Transverse colon (tissue), 3 donors: ENCODE data around the gene MRC1.

Experiments used
- EP300 ChIP-seq: sonication (generic); formaldehyde crosslinking; IDR thresholded peaks from one replicate; pipeline ENCODE4 v1.6.1; 2017; ENCODE audit warnings: antibody characterized with exemption, low read depth
- POLR2A ChIP-seq: fragments of 450-650 bp; IDR thresholded peaks from one replicate; pipeline ENCODE4 v1.6.1; 2016; ENCODE audit warnings: antibody characterized with exemption, mild to moderate bottlenecking, moderate library complexity
- TF ChIP-seq, protein P1 (sequence below), 5 experiments: fragments of 200-600 bp in 3 of 5; fragments of 450-650 bp in 2 of 5; sonication (generic) in 3 of 5; IDR thresholded peaks; 1 replicate in 2 of 5; 2 replicates in 3 of 5; pipeline ENCODE4 v1.5.1; 2016 to 2017; ENCODE audit warnings: antibody characterized with exemption in 5 of 5, inconsistent platforms in 3 of 5, mild to moderate bottlenecking in 2 of 5, moderate library complexity in 1 of 5

DNA sequence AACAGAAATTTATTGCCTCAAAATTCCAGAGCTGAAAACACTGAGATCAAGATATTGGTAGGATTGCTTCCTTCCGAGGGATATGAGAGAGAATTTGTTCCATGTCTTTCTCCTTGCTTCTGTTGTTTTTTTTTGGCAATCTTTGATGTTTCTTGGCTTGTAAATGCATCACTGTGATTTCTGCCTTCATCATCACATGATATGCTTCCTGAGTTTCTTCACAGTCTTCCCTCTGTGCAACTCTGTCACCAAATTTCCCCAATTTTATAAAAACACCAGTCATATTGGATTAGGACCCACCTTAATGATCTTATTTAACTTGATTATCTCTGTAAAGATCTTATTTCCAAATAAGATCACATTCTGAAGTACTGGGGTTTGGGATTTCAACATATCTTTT lies 42.4 kb upstream of the MRC1 start:
- TF ChIP-seq EP300: no peak
- TF ChIP-seq, protein P1, sequence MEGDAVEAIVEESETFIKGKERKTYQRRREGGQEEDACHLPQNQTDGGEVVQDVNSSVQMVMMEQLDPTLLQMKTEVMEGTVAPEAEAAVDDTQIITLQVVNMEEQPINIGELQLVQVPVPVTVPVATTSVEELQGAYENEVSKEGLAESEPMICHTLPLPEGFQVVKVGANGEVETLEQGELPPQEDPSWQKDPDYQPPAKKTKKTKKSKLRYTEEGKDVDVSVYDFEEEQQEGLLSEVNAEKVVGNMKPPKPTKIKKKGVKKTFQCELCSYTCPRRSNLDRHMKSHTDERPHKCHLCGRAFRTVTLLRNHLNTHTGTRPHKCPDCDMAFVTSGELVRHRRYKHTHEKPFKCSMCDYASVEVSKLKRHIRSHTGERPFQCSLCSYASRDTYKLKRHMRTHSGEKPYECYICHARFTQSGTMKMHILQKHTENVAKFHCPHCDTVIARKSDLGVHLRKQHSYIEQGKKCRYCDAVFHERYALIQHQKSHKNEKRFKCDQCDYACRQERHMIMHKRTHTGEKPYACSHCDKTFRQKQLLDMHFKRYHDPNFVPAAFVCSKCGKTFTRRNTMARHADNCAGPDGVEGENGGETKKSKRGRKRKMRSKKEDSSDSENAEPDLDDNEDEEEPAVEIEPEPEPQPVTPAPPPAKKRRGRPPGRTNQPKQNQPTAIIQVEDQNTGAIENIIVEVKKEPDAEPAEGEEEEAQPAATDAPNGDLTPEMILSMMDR (IDR thresholded peaks at IDR 0.05): no peak
- no peak for TF ChIP-seq POLR2A
